Liver (tissue), 9 donors: Measurements from ENCODE around the gene BRI3. TPM values are rescaled to one million over a fixed set of nuclear protein-coding genes. Genes with fewer than 3 reads are reported as not detected.
A peak's percentile ranks its signal among the peaks of the same experiment; 100 is the strongest.

ENCODE experiments used
- DNase-seq: peaks from one replicate; pipeline ENCODE4 v3.0.0-alpha.2; 2017; ENCODE audit warnings: low spot score
- H3K27ac ChIP-seq, 2 donors: one replicate each; pipeline ENCODE4 v1.7.0; 2013; ENCODE audit warnings: inconsistent platforms in 2 of 2, low read length in 2 of 2, control low read depth in 1 of 2, low read depth in 1 of 2, mild to moderate bottlenecking in 1 of 2
- H3K27me3 ChIP-seq, 4 donors: one replicate each; pipeline versions ENCODE4 v1.6.1 to v1.7.0; 2013; ENCODE audit warnings: low read length in 3 of 4, inconsistent platforms in 1 of 4, mild to moderate bottlenecking in 1 of 4, moderate library complexity in 1 of 4; ENCODE audit not compliant: control insufficient read depth in 4 of 4, insufficient read depth in 4 of 4
- H3K36me3 ChIP-seq, 4 donors: one replicate each; pipeline versions ENCODE4 v1.6.1 to v1.7.0; 2013; ENCODE audit warnings: low read length in 3 of 4, mild to moderate bottlenecking in 3 of 4, low read depth in 1 of 4, moderate library complexity in 1 of 4; ENCODE audit not compliant: control insufficient read depth in 4 of 4, insufficient read depth in 3 of 4
- H3K4me1 ChIP-seq, 4 donors: one replicate each; pipeline versions ENCODE4 v1.6.1 to v1.7.0; 2013; ENCODE audit warnings: low read length in 3 of 4, mild to moderate bottlenecking in 3 of 4, moderate library complexity in 1 of 4; ENCODE audit not compliant: control insufficient read depth in 4 of 4, insufficient read depth in 4 of 4
- H3K4me3 ChIP-seq, 3 donors: one replicate each; pipeline versions ENCODE4 v1.6.1 to v1.7.0; 2013; ENCODE audit warnings: low read length in 3 of 3, control low read depth in 1 of 3, low read depth in 1 of 3, mild to moderate bottlenecking in 1 of 3
- H3K9ac ChIP-seq, 2 donors: one replicate each; pipeline ENCODE4 v1.7.0; 2013; ENCODE audit warnings: low read length in 2 of 2, mild to moderate bottlenecking in 2 of 2, moderate library complexity in 2 of 2, control low read depth in 1 of 2, low read depth in 1 of 2
- H3K9me3 ChIP-seq, 4 donors: one replicate each; pipeline versions ENCODE4 v1.6.1 to v1.7.0; 2013; ENCODE audit warnings: low read length in 3 of 4; ENCODE audit not compliant: control insufficient read depth in 4 of 4
- EGR1 ChIP-seq, 2 donors: IDR thresholded peaks; 2 replicates each; pipeline ENCODE4 v1.6.1; 2016 to 2018; ENCODE audit warnings: antibody characterized with exemption in 2 of 2, low read depth in 2 of 2
- FOXA1 ChIP-seq: IDR thresholded peaks from 2 replicates; pipeline ENCODE4 v1.6.1; 2016; ENCODE audit warnings: antibody characterized with exemption
- FOXA2 ChIP-seq: IDR thresholded peaks from 2 replicates; pipeline ENCODE4 v1.6.1; 2016; ENCODE audit warnings: antibody characterized with exemption
- GABPA ChIP-seq, 2 donors: IDR thresholded peaks in 1 of 2; conservative IDR thresholded peaks in 1 of 2; 2 replicates each; pipeline ENCODE4 v1.6.1; 2016; ENCODE audit warnings: antibody characterized with exemption in 2 of 2, mild to moderate bottlenecking in 1 of 2, moderate library complexity in 1 of 2
- HNF4A ChIP-seq, 2 donors: conservative IDR thresholded peaks; 2 replicates each; pipeline ENCODE4 v1.6.1; 2016; ENCODE audit warnings: antibody characterized with exemption in 2 of 2, mild to moderate bottlenecking in 2 of 2
- HNF4G ChIP-seq: IDR thresholded peaks from 2 replicates; pipeline ENCODE4 v1.6.1; 2016; ENCODE audit warnings: antibody characterized with exemption
- JUND ChIP-seq, 2 donors: IDR thresholded peaks; 2 replicates each; pipeline ENCODE4 v1.6.1; 2016; ENCODE audit warnings: antibody characterized with exemption in 2 of 2
- RAD21 ChIP-seq, 2 donors: IDR thresholded peaks; 2 replicates each; pipeline ENCODE4 v1.6.1; 2016; ENCODE audit warnings: antibody characterized with exemption in 2 of 2, mild to moderate bottlenecking in 2 of 2
- RXRA ChIP-seq, 2 donors: IDR thresholded peaks; 2 replicates each; pipeline ENCODE4 v1.6.1; 2017 to 2018; ENCODE audit warnings: antibody characterized with exemption in 2 of 2, mild to moderate bottlenecking in 1 of 2
- SP1 ChIP-seq: IDR thresholded peaks from 2 replicates; pipeline ENCODE4 v1.6.1; 2018; ENCODE audit warnings: antibody characterized with exemption, mild to moderate bottlenecking
- YY1 ChIP-seq: IDR thresholded peaks from 2 replicates; pipeline ENCODE4 v1.6.1; 2016; ENCODE audit warnings: antibody characterized with exemption, mild to moderate bottlenecking
- WGBS: extraction: QIAGEN DNeasy Blood & Tissue Kit; methylation state at CpG from one replicate; pipeline ENCODE4 v1.1.7; 2013; 5-methylcytosine and 5-hydroxymethylcytosine counted together
- polyA plus RNA-seq, 2 donors: library from polyadenylated mRNA; stranded (reverse) in 1 of 2; unstranded in 1 of 2; fragments of 200-250 nt in 1 of 2; fragments of >200 nt in 1 of 2; fragmentation: Nextera tagmentation in 1 of 2; extraction: Ambion mirVana in 1 of 2; gene quantifications; one replicate each; pipeline versions ENCODE4 v1.2.1 to v1.2.3, GENCODE V29; 2013 to 2015
- total RNA-seq, 2 donors: library from RNA; depleted of rRNA; stranded (reverse); fragments of >200 nt; gene quantifications; one replicate each; pipeline ENCODE4 v1.2.3, GENCODE V29; 2014
- TF ChIP-seq, protein P1 (sequence below): IDR thresholded peaks from 2 replicates; pipeline ENCODE4 v1.6.1; 2016; ENCODE audit warnings: antibody characterized with exemption
- TF ChIP-seq, protein P2 (sequence below): IDR thresholded peaks from 2 replicates; pipeline ENCODE4 v1.6.1; 2016; ENCODE audit warnings: antibody characterized with exemption, mild to moderate bottlenecking
- TF ChIP-seq, protein P3 (sequence below): IDR thresholded peaks from 2 replicates; pipeline ENCODE4 v1.6.1; 2016; ENCODE audit warnings: antibody characterized with exemption
- donor health status: healthy.
- donor health status: healthy.
- donor health status: healthy.
- donor health status: healthy.
- donor health status: healthy.

The BRI3 gene
- total and polyA plus RNA-seq, 4 donors = 14.0 to 80.4 (median 49.7) TPM

DNA sequence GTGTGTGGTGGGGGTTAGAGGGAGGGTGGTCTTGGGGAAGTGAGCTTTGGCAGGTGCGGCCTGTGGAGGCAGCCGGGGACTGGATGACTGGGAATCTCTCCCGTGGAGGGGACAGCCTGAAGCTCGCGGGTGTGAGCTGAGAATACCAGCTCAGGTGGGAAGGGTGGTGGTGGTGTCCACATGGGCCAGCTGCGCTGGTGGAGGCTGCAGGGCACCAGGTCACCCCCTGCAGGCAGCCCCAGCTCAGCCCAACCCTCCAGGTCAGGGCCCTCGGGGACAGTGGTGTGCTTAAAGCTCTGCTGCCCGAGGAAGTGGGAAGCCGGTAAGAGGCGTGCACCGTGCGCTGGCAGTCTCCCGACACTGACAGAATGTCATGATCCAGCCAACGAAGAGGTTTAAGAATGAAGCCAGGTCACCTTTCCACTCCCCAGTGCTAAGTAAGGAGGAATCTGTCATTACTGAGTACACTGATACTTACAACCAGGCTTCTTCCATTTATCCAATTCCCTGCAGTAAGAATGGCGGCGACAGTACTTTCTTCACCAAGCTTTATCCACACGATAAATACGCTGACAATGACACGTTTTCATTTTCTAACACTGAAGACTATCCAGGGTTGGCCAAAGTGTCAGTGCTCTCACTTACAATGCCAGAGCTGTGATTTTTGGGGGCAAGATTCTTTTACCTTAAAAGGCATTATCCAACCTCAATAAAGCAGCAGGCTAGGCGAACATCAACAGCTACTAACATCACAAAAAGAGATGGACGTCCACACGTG, 20.4 kb downstream of the BRI3 start:
- no peaks in the 10 kb centered on the region for H3K9me3 ChIP-seq
- WGBS = 76% methylated on average over 22 of the region's 22 CpGs
- peaks cover 5 to 24% (median 12%) of the 10 kb centered on the region in 4 donors for H3K4me1 ChIP-seq
- no peak for DNase-seq
- no peak overlapping the region for H3K9ac ChIP-seq
- H3K4me3 ChIP-seq = no peak overlapping the region
- peaks cover 0 to 16% (median 5%) of the 10 kb centered on the region in 4 donors for H3K36me3 ChIP-seq
- TF ChIP-seq, protein P1, sequence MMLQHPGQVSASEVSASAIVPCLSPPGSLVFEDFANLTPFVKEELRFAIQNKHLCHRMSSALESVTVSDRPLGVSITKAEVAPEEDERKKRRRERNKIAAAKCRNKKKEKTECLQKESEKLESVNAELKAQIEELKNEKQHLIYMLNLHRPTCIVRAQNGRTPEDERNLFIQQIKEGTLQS = no peak
- TF ChIP-seq HNF4A (conservative IDR thresholded peaks at IDR 0.05) (peak in 1 of 2 donors; percentile 7), EGR1 (IDR thresholded peaks at IDR 0.05; ENCODE audit: low read depth in 2 of 2) (no peak), HNF4G (no peak), RAD21 (IDR thresholded peaks at IDR 0.05) (peak in 1 of 2 donors; percentile 26), YY1 (no peak), GABPA (IDR thresholded peaks at IDR 0.05 in 1 of 2, conservative IDR thresholded peaks at IDR 0.05 in 1 of 2) (no peak), SP1 (peak; percentile 48), RXRA (IDR thresholded peaks at IDR 0.05) (peak; percentile 35 to 90), FOXA2 (no peak), FOXA1 (no peak)
- TF ChIP-seq, protein P2, sequence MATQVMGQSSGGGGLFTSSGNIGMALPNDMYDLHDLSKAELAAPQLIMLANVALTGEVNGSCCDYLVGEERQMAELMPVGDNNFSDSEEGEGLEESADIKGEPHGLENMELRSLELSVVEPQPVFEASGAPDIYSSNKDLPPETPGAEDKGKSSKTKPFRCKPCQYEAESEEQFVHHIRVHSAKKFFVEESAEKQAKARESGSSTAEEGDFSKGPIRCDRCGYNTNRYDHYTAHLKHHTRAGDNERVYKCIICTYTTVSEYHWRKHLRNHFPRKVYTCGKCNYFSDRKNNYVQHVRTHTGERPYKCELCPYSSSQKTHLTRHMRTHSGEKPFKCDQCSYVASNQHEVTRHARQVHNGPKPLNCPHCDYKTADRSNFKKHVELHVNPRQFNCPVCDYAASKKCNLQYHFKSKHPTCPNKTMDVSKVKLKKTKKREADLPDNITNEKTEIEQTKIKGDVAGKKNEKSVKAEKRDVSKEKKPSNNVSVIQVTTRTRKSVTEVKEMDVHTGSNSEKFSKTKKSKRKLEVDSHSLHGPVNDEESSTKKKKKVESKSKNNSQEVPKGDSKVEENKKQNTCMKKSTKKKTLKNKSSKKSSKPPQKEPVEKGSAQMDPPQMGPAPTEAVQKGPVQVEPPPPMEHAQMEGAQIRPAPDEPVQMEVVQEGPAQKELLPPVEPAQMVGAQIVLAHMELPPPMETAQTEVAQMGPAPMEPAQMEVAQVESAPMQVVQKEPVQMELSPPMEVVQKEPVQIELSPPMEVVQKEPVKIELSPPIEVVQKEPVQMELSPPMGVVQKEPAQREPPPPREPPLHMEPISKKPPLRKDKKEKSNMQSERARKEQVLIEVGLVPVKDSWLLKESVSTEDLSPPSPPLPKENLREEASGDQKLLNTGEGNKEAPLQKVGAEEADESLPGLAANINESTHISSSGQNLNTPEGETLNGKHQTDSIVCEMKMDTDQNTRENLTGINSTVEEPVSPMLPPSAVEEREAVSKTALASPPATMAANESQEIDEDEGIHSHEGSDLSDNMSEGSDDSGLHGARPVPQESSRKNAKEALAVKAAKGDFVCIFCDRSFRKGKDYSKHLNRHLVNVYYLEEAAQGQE = no peak
- H3K27ac ChIP-seq = peak overlapping the region; percentile 50 to 72
- H3K27me3 ChIP-seq = no peaks in the 10 kb centered on the region

DNA sequence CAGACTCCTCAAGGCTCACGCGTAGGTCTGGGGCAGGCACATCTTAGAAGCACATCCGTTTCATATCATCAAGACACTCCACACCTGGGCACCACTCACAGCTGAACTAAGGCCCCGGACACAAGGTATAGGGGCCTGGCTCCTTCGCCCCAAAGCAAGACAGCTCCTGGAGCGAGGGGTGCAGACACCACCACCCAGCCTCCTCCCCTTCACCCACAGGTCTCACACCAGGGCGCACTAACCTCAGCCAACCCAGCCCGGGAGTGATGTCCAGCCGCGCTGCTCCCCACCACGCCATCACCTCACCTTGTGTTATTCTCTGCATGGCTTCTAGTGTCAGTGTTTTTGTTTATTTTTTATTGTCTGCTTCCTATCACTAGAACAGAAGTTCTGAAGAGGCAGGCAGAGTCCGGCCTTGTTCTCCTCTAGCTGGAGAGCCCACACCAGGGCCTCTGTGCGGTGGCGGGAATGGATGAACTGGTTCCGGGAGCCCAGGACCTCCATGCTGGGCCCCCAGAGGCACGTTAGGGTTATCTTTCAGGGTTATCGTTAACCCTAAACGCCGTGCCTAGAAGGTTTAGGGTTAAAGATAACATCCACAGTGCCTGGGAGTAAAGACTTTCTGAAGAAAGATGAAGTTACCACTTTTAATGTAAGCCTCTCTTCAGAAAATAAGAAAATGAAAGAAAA, 21.8 kb downstream of the BRI3 start:
- H3K36me3 ChIP-seq = peaks cover 3 to 27% (median 8%) of the 10 kb centered on the region in 4 donors
- peaks cover 5 to 24% (median 12%) of the 10 kb centered on the region in 4 donors for H3K4me1 ChIP-seq
- H3K4me3 ChIP-seq = no peak overlapping the region
- no peaks in the 10 kb centered on the region for H3K27me3 ChIP-seq
- WGBS = 95% methylated on average over 19 of the region's 19 CpGs
- no peak for TF ChIP-seq HNF4A (conservative IDR thresholded peaks at IDR 0.05)
- TF ChIP-seq, protein P3, sequence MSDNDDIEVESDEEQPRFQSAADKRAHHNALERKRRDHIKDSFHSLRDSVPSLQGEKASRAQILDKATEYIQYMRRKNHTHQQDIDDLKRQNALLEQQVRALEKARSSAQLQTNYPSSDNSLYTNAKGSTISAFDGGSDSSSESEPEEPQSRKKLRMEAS = no peak
- TF ChIP-seq FOXA2 = no peak
- TF ChIP-seq JUND (IDR thresholded peaks at IDR 0.05) = no peak
- no peaks in the 10 kb centered on the region for H3K9me3 ChIP-seq
- H3K27ac ChIP-seq = no peak overlapping the region
- H3K9ac ChIP-seq = no peak overlapping the region
- no peak for DNase-seq
